Urinary bladder (tissue), 4 donors: ENCODE data around the gene PLA2G4E. TPM values are rescaled to one million over a fixed set of nuclear protein-coding genes. Genes with fewer than 3 reads are reported as not detected.

Experiments used
- DNase-seq: peaks from one replicate; pipeline ENCODE4 v3.0.0-alpha.2; 2015; ENCODE audit errors: extremely low spot score
- H3K27ac ChIP-seq: one replicate; pipeline ENCODE4 v1.5.1; 2013; ENCODE audit warnings: low read depth, mild to moderate bottlenecking, moderate library complexity
- H3K36me3 ChIP-seq: one replicate; pipeline ENCODE4 v1.6.1; 2013; ENCODE audit warnings: mild to moderate bottlenecking, moderate library complexity; ENCODE audit not compliant: insufficient read depth
- H3K4me1 ChIP-seq: one replicate; pipeline ENCODE4 v1.6.1; 2013; ENCODE audit warnings: mild to moderate bottlenecking, moderate library complexity; ENCODE audit not compliant: insufficient read depth
- H3K4me3 ChIP-seq: one replicate; pipeline ENCODE4 v1.5.1; 2013; ENCODE audit warnings: low read depth, low read length
- WGBS: extraction: QIAGEN DNeasy Blood & Tissue Kit; methylation state at CpG from one replicate; pipeline ENCODE4 v1.1.7; 2013; 5-methylcytosine and 5-hydroxymethylcytosine counted together
- polyA plus RNA-seq: library from polyadenylated mRNA; stranded (reverse); fragments of 200-250 nt; gene quantifications from one replicate; pipeline ENCODE4 v1.2.3, GENCODE V29; 2013
- total RNA-seq: library from RNA; depleted of rRNA; stranded (reverse); fragments of >200 nt; gene quantifications from one replicate; pipeline ENCODE4 v1.2.3, GENCODE V29; 2014
- donor health status: healthy with polysubstance abuse.
- donor health status: healthy.

PLA2G4E gene
- total and polyA plus RNA-seq, 2 donors = 0.03 TPM; not detected in 1

- H3K4me3 ChIP-seq = no peak overlapping the region
- H3K36me3 ChIP-seq = no peaks in the 10 kb centered on the region
- no peak overlapping the region for H3K27ac ChIP-seq
- no peaks in the 10 kb centered on the region for H3K4me1 ChIP-seq
- no peak for DNase-seq
- 64% methylated on average over 4 of the region's 4 CpGs for WGBS
These were observed 83.3 kb downstream of the PLA2G4E start for GRCh38 chr15:41937568-41937923.

- Histone ChIP-seq H3K27ac (no peak overlapping the region), H3K36me3 (no peaks in the 10 kb centered on the region), H3K4me1 (no peaks in the 10 kb centered on the region), H3K4me3 (no peak overlapping the region)
- 69% methylated on average over 19 of the region's 19 CpGs for WGBS
- no peak for DNase-seq
These were observed 83.9 kb downstream of the PLA2G4E start for GRCh38 chr15:41936649-41937567.

DNA sequence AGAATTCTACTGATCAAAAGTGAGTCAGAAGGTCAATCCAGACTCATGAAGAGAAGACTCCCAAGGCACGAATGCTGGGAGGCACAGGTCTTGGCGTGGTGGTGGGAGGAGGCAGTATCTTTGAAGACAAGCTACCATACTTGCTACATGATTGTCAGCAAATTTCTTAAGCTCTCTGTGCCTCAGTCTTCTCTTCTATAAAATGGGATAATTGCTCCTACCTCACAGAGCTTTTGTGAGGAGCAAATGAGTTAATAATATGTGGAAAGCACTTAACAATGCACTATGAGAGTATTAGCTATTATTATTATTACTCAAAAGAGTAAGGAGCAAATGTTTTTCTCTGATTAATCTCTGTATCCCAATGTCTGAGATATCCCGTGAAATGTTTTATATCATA lies 84.7 kb downstream of the PLA2G4E start:
- no peaks in the 10 kb centered on the region for H3K36me3 ChIP-seq
- H3K4me1 ChIP-seq = no peaks in the 10 kb centered on the region
- 93% methylated on average over 3 of the region's 3 CpGs for WGBS
- no peak for DNase-seq
- H3K27ac ChIP-seq = no peak overlapping the region
- no peak overlapping the region for H3K4me3 ChIP-seq

- H3K4me3 ChIP-seq = no peak overlapping the region
- H3K4me1 ChIP-seq = no peaks in the 10 kb centered on the region
- 84% methylated on average over 5 of the region's 5 CpGs for WGBS
- no peaks in the 10 kb centered on the region for H3K36me3 ChIP-seq
- H3K27ac ChIP-seq = no peak overlapping the region
- DNase-seq = no peak
These were observed 85.2 kb downstream of the PLA2G4E start for GRCh38 chr15:41935566-41936020.

GRCh38 chr15:41934843-41935242 lies 86.0 kb downstream of the PLA2G4E start:
- 76% methylated on average over 4 of the region's 4 CpGs for WGBS
- no peak for DNase-seq

DNA sequence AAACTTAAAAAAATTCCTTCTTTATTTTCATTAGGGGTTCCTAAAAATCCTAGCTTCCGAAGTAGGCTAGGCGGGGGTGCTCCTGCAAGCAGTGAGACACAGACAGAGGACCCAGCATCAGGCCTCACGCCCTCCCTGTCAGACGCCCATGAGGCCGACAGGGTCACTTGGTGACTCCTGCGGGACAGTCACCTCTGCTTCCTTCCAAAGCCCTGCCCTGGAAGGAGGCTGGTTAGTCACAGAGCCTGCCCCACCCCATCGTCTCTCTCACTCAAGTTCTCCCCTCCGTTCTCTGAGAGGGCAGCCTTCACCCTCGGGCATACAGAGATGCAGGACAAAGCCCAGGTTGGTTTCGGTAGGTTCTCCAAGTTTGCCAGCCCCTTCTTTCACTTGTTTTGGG lies 87.1 kb downstream of the PLA2G4E start:
- H3K4me1 ChIP-seq = peaks cover 2% of the 10 kb centered on the region
- peak overlapping the region; percentile 24 for H3K27ac ChIP-seq
- no peaks in the 10 kb centered on the region for H3K36me3 ChIP-seq
- WGBS = 72% methylated on average over 10 of the region's 10 CpGs
- no peak for DNase-seq
- no peak overlapping the region for H3K4me3 ChIP-seq

More at GRCh38 chr15:41934843-41935242, 86.0 kb downstream of the PLA2G4E start:
- Histone ChIP-seq H3K27ac (peak overlapping the region; percentile 60), H3K36me3 (no peaks in the 10 kb centered on the region), H3K4me3 (no peak overlapping the region), H3K4me1 (peaks cover under 1% of the 10 kb centered on the region)

- Histone ChIP-seq H3K36me3 (no peaks in the 10 kb centered on the region), H3K27ac (no peak overlapping the region)
- no peak for DNase-seq
These were observed 87.5 kb downstream of the PLA2G4E start for GRCh38 chr15:41933326-41933725.

DNA sequence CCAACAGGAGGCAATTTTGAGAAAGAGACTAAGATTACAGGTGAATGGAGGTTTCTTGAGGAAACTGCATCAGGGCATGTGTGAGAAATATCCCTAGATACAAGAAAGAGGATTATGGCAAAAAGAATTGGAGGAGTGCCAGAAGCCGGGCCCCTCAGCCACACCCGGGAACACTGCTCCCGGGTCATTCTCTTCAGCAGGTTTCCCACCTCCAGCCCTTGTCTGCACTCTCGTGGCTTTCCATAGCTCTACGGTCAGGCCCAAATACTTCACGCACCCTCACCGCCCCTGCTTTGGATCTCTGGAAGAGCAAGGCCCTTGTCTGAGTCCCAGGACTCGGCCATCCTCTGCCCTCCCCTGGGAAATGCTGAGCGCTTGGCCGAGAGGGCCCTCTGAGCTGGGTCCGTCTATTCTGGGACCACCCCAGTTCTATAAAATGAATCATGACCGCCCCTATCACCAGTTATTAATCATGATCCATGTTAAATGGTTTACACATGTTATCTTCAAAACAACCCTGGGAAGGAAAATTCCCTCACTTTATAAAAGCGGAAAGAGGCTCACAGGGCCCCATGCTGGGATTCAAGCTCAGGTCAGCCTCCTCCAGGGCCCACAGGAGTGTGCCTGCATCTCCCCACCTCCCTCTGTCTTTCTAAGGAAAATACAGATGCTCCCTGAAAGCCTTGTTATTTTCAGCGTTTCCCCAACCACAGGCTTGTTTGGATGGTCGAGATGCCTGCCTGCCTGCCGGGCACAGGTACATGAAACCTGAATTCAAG lies 88.1 kb downstream of the PLA2G4E start:
- Histone ChIP-seq H3K4me1 (peaks cover 3% of the 10 kb centered on the region), H3K27ac (no peak overlapping the region), H3K36me3 (no peaks in the 10 kb centered on the region), H3K4me3 (no peak overlapping the region)
- 68% methylated on average over 16 of the region's 16 CpGs for WGBS
- no peak for DNase-seq

More at GRCh38 chr15:41933326-41933725, 87.5 kb downstream of the PLA2G4E start:
- H3K4me3 ChIP-seq = no peak overlapping the region
- 88% methylated on average over 7 of the region's 7 CpGs for whole genome bisulfite sequencing
- peaks cover 3% of the 10 kb centered on the region for H3K4me1 ChIP-seq

DNA sequence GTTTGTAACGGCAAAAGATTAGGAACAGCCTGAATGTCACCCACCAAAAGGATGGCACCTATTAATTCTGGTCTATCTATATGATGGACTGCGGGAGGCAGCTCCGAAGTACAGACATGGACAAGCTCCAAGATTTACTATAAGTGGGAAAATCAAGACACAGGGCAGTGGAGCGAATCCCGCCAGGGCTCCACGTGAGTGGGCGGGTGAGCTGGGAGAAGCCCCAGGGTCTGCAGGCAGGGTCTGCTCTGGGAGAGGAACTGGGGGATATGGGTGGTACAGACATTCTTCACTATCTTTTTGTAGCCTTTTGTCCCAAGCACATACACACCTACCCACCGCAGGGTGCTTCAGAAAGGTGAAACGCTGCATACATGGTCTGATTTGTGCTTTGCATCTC lies 88.7 kb downstream of the PLA2G4E start:
- no peak overlapping the region for H3K4me3 ChIP-seq
- H3K36me3 ChIP-seq = no peaks in the 10 kb centered on the region
- 92% methylated on average over 9 of the region's 9 CpGs for WGBS
- no peak overlapping the region for H3K27ac ChIP-seq
- DNase-seq = no peak
- peaks cover 3% of the 10 kb centered on the region for H3K4me1 ChIP-seq

Other genes with a start within 250 kb of the PLA2G4E start
- gene MAPKBP1, start 246.6 kb downstream of the PLA2G4E start, total RNA-seq = 27.7 TPM
- gene MAPKBP1, start 246.6 kb downstream of the PLA2G4E start, polyA plus RNA-seq = 19.1 TPM
- 4.2 TPM for gene JMJD7, start 192.9 kb downstream of the PLA2G4E start, total RNA-seq
- 15.7 TPM for gene JMJD7, start 192.9 kb downstream of the PLA2G4E start, polyA plus RNA-seq
- 2.7 TPM for gene PLA2G4B, start 182.2 kb downstream of the PLA2G4E start, total RNA-seq
- 8.1 TPM for gene PLA2G4B, start 182.2 kb downstream of the PLA2G4E start, polyA plus RNA-seq
- gene SPTBN5, start 127.0 kb downstream of the PLA2G4E start, total RNA-seq = 1.7 TPM
- gene SPTBN5, start 127.0 kb downstream of the PLA2G4E start, polyA plus RNA-seq = 2.0 TPM
- gene EHD4, start 48.5 kb downstream of the PLA2G4E start, total RNA-seq = 17.0 TPM
- gene EHD4, start 48.5 kb downstream of the PLA2G4E start, polyA plus RNA-seq = 14.4 TPM
- gene PLA2G4D, start 73.5 kb upstream of the PLA2G4E start, total RNA-seq = not detected
- gene PLA2G4D, start 73.5 kb upstream of the PLA2G4E start, polyA plus RNA-seq = 0.03 TPM
- gene PLA2G4F, start 135.6 kb upstream of the PLA2G4E start, total RNA-seq = 3.1 TPM
- gene PLA2G4F, start 135.6 kb upstream of the PLA2G4E start, polyA plus RNA-seq = 2.7 TPM
- gene VPS39, start 187.3 kb upstream of the PLA2G4E start, total RNA-seq = 57.3 TPM
- 43.8 TPM for gene VPS39, start 187.3 kb upstream of the PLA2G4E start, polyA plus RNA-seq